ENCODE measurements around the gene MRPL2. TPM values are rescaled to one million over a fixed set of nuclear protein-coding genes. Genes with fewer than 3 reads are reported as not detected.

MRPL2 gene
- total RNA-seq, 1 donor from 2014 or later: 38.6 TPM

- no peaks in the 10 kb centered on the region for H3K27me3 ChIP-seq (ENCODE audit: control insufficient read depth, insufficient read depth, low read length)
- H3K36me3 ChIP-seq (ENCODE audit: control insufficient read depth, insufficient read depth, low read length): peaks cover 7% of the 10 kb centered on the region
- TF ChIP-seq CTCF (IDR thresholded peaks at IDR 0.05; ENCODE audit: insufficient read depth, low read length, poor library complexity, severe bottlenecking): no peak
Measured at GRCh38 chr6:43035495-43036194, 23.6 kb downstream of the MRPL2 start.

GRCh38 chr6:43034190-43034525 is 25.1 kb downstream of the MRPL2 start:
- H3K4me3 ChIP-seq (ENCODE audit: low read depth, low read length): no peak overlapping the region
- no peak for DNase-seq (ENCODE audit: low read depth)
- H3K27me3 ChIP-seq (ENCODE audit: control insufficient read depth, insufficient read depth, low read length): no peaks in the 10 kb centered on the region
- TF ChIP-seq CTCF (IDR thresholded peaks at IDR 0.05; ENCODE audit: insufficient read depth, low read length, poor library complexity, severe bottlenecking): no peak
- H3K36me3 ChIP-seq (ENCODE audit: control insufficient read depth, insufficient read depth, low read length): peaks cover 13% of the 10 kb centered on the region

More at GRCh38 chr6:43035495-43036194, 23.6 kb downstream of the MRPL2 start:
- DNase-seq (ENCODE audit: low read depth): no peak
- H3K4me3 ChIP-seq (ENCODE audit: low read depth, low read length): no peak overlapping the region

DNA sequence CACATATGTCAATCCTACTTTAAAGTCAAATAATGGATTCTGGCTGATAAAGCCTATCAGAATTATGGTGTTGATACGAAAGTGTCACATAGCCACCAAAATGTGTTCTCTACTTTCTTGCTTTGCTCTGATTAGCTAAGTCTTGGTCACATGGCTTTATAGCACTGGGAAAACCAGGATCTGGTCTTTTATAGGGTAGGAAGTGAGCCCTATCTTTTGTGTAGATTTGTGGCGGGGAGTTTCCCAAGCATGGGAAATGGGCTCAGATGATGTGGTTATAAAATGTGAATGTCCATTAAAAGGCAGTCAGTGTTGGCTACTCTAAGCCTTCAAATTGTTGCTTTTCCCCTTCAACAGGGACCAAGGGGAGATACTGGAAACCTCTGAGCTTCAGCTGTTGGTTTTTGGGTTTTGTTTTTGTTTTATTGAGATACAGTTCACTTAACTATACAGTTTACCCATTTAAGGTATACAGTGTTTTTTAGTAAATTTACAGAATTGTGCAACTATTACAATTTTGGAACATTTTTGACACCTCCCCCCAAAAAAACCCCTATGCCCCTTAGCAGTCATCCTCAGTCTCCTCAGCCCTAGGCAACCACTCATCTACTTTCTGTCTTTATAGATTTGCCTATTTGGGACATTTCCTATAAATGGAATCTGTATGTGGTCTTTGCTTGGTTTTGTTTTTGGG is 25.6 kb downstream of the MRPL2 start:
- no peak overlapping the region for H3K4me3 ChIP-seq (ENCODE audit: low read depth, low read length)
- no peaks in the 10 kb centered on the region for H3K27me3 ChIP-seq (ENCODE audit: control insufficient read depth, insufficient read depth, low read length)
- DNase-seq (ENCODE audit: low read depth): no peak
- TF ChIP-seq CTCF (IDR thresholded peaks at IDR 0.05; ENCODE audit: insufficient read depth, low read length, poor library complexity, severe bottlenecking): no peak
- peaks cover 10% of the 10 kb centered on the region for H3K36me3 ChIP-seq (ENCODE audit: control insufficient read depth, insufficient read depth, low read length)

- DNase-seq (ENCODE audit: low read depth): no peak
- H3K27me3 ChIP-seq (ENCODE audit: control insufficient read depth, insufficient read depth, low read length): no peaks in the 10 kb centered on the region
- H3K4me3 ChIP-seq (ENCODE audit: low read depth, low read length): no peak overlapping the region
- peaks cover 7% of the 10 kb centered on the region for H3K36me3 ChIP-seq (ENCODE audit: control insufficient read depth, insufficient read depth, low read length)
- no peak for TF ChIP-seq CTCF (IDR thresholded peaks at IDR 0.05; ENCODE audit: insufficient read depth, low read length, poor library complexity, severe bottlenecking)
Measured at GRCh38 chr6:43032326-43032725, 26.9 kb downstream of the MRPL2 start.

- H3K4me3 ChIP-seq (ENCODE audit: low read depth, low read length): no peak overlapping the region
- no peak for DNase-seq (ENCODE audit: low read depth)
- TF ChIP-seq CTCF (IDR thresholded peaks at IDR 0.05; ENCODE audit: insufficient read depth, low read length, poor library complexity, severe bottlenecking): no peak
- H3K27me3 ChIP-seq (ENCODE audit: control insufficient read depth, insufficient read depth, low read length): no peaks in the 10 kb centered on the region
- H3K36me3 ChIP-seq (ENCODE audit: control insufficient read depth, insufficient read depth, low read length): peaks cover 6% of the 10 kb centered on the region
Measured at GRCh38 chr6:43029120-43029519, 30.1 kb downstream of the MRPL2 start.
